Measurements from ENCODE around the gene DMRTC2. TPM values are rescaled to one million over a fixed set of nuclear protein-coding genes. Genes with fewer than 3 reads are reported as not detected.

The DMRTC2 gene
- total RNA-seq, 1 experiment from 2014 or later, result not detected

DNA sequence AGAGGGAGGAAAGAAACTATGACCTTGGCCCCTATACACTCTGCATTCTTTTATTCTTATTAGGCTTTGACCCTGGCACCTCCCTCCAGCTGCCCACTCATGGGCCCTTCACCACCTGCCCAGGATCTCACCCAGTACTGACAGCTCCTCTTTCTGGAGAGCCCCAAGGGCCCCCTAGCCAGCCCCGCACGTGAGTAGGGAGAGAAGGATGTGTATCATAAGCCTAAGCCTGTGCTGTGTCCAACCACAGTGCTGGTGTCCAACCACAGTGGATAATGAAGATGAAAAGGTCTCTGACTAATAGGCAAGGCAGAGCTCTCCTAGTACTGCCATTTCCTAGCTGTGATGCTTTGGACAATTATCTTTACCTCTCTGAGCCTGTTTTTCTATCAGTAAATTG lies 4.2 kb downstream of the DMRTC2 start:
- DNase-seq (ENCODE audit: unreplicated experiment), result no peak
- Mint-ChIP-seq H3K4me1 (ENCODE audit: insufficient read depth, unreplicated experiment) (no peaks in the 10 kb centered on the region), H3K4me3 (ENCODE audit: unreplicated experiment) (no peak overlapping the region), H3K27me3 (ENCODE audit: insufficient read depth, unreplicated experiment) (peaks cover 54% of the 10 kb centered on the region), H3K27ac (ENCODE audit: low read depth, unreplicated experiment) (no peak overlapping the region), H3K9me3 (ENCODE audit: unreplicated experiment) (peaks cover 5% of the 10 kb centered on the region), H3K36me3 (ENCODE audit: insufficient read depth, unreplicated experiment) (no peaks in the 10 kb centered on the region)
- TF ChIP-seq, protein P1, sequence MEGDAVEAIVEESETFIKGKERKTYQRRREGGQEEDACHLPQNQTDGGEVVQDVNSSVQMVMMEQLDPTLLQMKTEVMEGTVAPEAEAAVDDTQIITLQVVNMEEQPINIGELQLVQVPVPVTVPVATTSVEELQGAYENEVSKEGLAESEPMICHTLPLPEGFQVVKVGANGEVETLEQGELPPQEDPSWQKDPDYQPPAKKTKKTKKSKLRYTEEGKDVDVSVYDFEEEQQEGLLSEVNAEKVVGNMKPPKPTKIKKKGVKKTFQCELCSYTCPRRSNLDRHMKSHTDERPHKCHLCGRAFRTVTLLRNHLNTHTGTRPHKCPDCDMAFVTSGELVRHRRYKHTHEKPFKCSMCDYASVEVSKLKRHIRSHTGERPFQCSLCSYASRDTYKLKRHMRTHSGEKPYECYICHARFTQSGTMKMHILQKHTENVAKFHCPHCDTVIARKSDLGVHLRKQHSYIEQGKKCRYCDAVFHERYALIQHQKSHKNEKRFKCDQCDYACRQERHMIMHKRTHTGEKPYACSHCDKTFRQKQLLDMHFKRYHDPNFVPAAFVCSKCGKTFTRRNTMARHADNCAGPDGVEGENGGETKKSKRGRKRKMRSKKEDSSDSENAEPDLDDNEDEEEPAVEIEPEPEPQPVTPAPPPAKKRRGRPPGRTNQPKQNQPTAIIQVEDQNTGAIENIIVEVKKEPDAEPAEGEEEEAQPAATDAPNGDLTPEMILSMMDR (IDR thresholded peaks at IDR 0.05; ENCODE audit: unreplicated experiment), result no peak
- POLR2A ChIA-PET, result no interaction called here
- no TSS peak for BruUV-seq (replicated peaks)
- CTCF ChIA-PET, result interaction anchor here (0.6 to 4.5 kb wide), 2 partner anchors 14 to 277 kb away, joined by 4 to 29 read pairs; no protein-coding TSS in a partner anchor
- intact Hi-C loops (cut with micrococcal nuclease), result no loop called here

DNA sequence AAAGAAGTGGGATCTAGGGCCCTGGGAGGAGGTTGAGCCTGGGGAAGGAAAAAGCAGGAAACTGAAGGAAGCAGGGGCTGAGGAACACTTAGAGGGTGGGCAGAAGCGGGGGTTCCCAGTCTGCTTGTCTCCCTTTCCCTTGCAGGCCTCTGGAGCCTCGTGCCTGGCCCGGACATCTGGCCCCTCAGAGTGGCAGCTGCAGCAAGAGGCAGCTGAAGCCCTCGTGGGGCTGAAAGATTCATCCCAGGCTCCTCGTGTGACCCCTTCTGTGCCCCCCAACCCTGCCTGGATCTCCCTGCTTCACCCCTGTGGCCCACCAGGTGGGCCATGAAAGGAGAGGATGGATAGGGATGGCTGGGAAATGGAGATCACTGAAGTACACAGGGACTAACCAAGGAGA lies 5.5 kb downstream of the DMRTC2 start:
- no peaks in the 10 kb centered on the region for H3K9me3 Mint-ChIP-seq (ENCODE audit: unreplicated experiment)
- ChIA-PET CTCF (interaction anchor here (0.5 to 4.5 kb wide), 4 partner anchors 8 to 30 kb away, joined by 4 to 29 read pairs (median 8); no protein-coding TSS in a partner anchor), POLR2A (interaction anchor here (0.6 kb wide), 1 partner anchor 26 kb away, joined by 5 read pairs; no protein-coding TSS in a partner anchor)
- H3K27ac Mint-ChIP-seq (ENCODE audit: low read depth, unreplicated experiment), result no peak overlapping the region
- intact Hi-C loops (cut with micrococcal nuclease), result no loop called here
- BruUV-seq (replicated peaks), result no TSS peak
- no peaks in the 10 kb centered on the region for H3K4me1 Mint-ChIP-seq (ENCODE audit: insufficient read depth, unreplicated experiment)
- no peak for DNase-seq (ENCODE audit: unreplicated experiment)
- H3K27me3 Mint-ChIP-seq (ENCODE audit: insufficient read depth, unreplicated experiment), result peaks cover 61% of the 10 kb centered on the region
- TF ChIP-seq, protein P1 (IDR thresholded peaks at IDR 0.05; ENCODE audit: unreplicated experiment), result no peak
- H3K4me3 Mint-ChIP-seq (ENCODE audit: unreplicated experiment), result no peak overlapping the region
- H3K36me3 Mint-ChIP-seq (ENCODE audit: insufficient read depth, unreplicated experiment), result no peaks in the 10 kb centered on the region

DNA sequence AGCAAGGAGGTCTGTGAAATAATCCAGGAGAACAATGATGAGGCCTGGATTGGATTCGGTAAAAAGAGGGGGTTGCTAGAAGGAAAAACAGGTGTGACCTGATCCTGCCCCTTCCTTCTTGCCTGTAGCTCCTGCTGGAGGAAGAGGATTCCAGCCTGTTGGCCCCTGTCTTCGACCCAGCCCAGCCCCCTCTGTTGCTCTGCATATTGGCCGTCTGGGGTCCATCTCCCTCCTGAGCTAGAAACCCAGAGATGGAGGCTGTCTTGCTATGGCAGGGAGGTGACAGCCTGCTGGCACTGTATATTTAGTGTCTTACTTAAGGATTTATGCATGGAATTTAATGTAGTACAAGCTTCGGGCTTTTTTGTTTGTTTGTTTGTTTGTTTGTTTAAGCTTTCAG lies 6.6 kb downstream of the DMRTC2 start:
- H3K27ac Mint-ChIP-seq (ENCODE audit: low read depth, unreplicated experiment), result no peak overlapping the region
- H3K9me3 Mint-ChIP-seq (ENCODE audit: unreplicated experiment), result no peaks in the 10 kb centered on the region
- no peak for DNase-seq (ENCODE audit: unreplicated experiment)
- peaks cover 53% of the 10 kb centered on the region for H3K27me3 Mint-ChIP-seq (ENCODE audit: insufficient read depth, unreplicated experiment)
- no peaks in the 10 kb centered on the region for H3K4me1 Mint-ChIP-seq (ENCODE audit: insufficient read depth, unreplicated experiment)
- H3K4me3 Mint-ChIP-seq (ENCODE audit: unreplicated experiment), result no peak overlapping the region
- CTCF ChIA-PET, result interaction anchor here (0.8 to 4.5 kb wide), 4 partner anchors 11 to 57 kb away, joined by 3 to 29 read pairs (median 6); no protein-coding TSS in a partner anchor
- POLR2A ChIA-PET, result no interaction called here
- intact Hi-C loops (cut with micrococcal nuclease), result no loop called here
- BruUV-seq (replicated peaks), result no TSS peak
- TF ChIP-seq, protein P1 (IDR thresholded peaks at IDR 0.05; ENCODE audit: unreplicated experiment), result no peak
- no peaks in the 10 kb centered on the region for H3K36me3 Mint-ChIP-seq (ENCODE audit: insufficient read depth, unreplicated experiment)

DNA sequence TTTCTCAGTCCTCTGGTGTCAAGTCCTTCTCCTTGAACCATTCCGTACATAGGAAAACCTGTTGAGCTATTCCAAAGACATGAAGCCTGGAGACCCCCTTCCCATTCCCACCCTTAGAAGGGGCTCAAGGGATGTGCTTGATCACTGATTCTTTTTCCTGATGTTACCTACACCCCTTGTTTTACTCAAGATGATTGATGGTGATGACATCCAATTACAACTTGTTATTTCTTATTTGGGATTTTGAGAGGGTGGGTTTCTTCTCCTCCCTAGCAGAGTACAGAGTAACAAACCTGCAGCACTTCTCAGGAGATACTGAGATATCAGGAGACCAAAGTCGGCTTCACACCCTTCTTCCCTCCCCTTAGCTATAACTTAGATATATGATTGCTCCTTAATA lies 8.5 kb downstream of the DMRTC2 start:
- no peaks in the 10 kb centered on the region for H3K4me1 Mint-ChIP-seq (ENCODE audit: insufficient read depth, unreplicated experiment)
- intact Hi-C loops (cut with micrococcal nuclease), result no loop called here
- ChIA-PET CTCF (interaction anchor here (0.6 to 4.5 kb wide), 3 partner anchors 18 to 545 kb away, joined by 3 to 29 read pairs (median 3); no protein-coding TSS in a partner anchor), POLR2A (no interaction called here)
- no peak for DNase-seq (ENCODE audit: unreplicated experiment)
- no peak overlapping the region for H3K4me3 Mint-ChIP-seq (ENCODE audit: unreplicated experiment)
- no TSS peak for BruUV-seq (replicated peaks)
- TF ChIP-seq, protein P1 (IDR thresholded peaks at IDR 0.05; ENCODE audit: unreplicated experiment), result no peak
- H3K9me3 Mint-ChIP-seq (ENCODE audit: unreplicated experiment), result no peaks in the 10 kb centered on the region
- peaks cover 51% of the 10 kb centered on the region for H3K27me3 Mint-ChIP-seq (ENCODE audit: insufficient read depth, unreplicated experiment)
- H3K36me3 Mint-ChIP-seq (ENCODE audit: insufficient read depth, unreplicated experiment), result no peaks in the 10 kb centered on the region
- no peak overlapping the region for H3K27ac Mint-ChIP-seq (ENCODE audit: low read depth, unreplicated experiment)
